ENCODE measurements around the gene ACLY.
A peak's percentile ranks its signal among the peaks of the same experiment; 100 is the strongest.

The ACLY gene

GRCh38 chr17:41918314-41919164 is at the start of gene ACLY:
TSS of gene ACLY (minus strand) at chr17:41918951. CDS start at chr17:41913873, 5,078 bp downstream.
- no peak for TF ChIP-seq JUND (IDR thresholded peaks at IDR 0.05; ENCODE audit: low read depth)
- in situ Hi-C loops (cut with HindIII; ENCODE audit: low pct_unique_long_range_greater_than_20kb, low sequenced_read_pairs), result no loop called here
- peak; percentile 98 to 99 for DNase-seq (ENCODE audit: low read depth in 1 of 2, low spot score in 1 of 2)

- no peak for TF ChIP-seq JUND (IDR thresholded peaks at IDR 0.05; ENCODE audit: low read depth)
- DNase-seq (ENCODE audit: low read depth in 1 of 2, low spot score in 1 of 2), result no peak
- in situ Hi-C loops (cut with HindIII; ENCODE audit: low pct_unique_long_range_greater_than_20kb, low sequenced_read_pairs), result no loop called here
Measured at GRCh38 chr17:41967921-41968578, 49.3 kb upstream of the ACLY start.

- in situ Hi-C loops (cut with HindIII; ENCODE audit: low pct_unique_long_range_greater_than_20kb, low sequenced_read_pairs), result no loop called here
- no peak for TF ChIP-seq JUND (IDR thresholded peaks at IDR 0.05; ENCODE audit: low read depth)
- DNase-seq (ENCODE audit: low read depth in 1 of 2, low spot score in 1 of 2), result no peak
Measured at GRCh38 chr17:41967141-41967920, 48.6 kb upstream of the ACLY start.

- in situ Hi-C loops (cut with HindIII; ENCODE audit: low pct_unique_long_range_greater_than_20kb, low sequenced_read_pairs), result no loop called here
- TF ChIP-seq JUND (IDR thresholded peaks at IDR 0.05; ENCODE audit: low read depth), result no peak
- peak; percentile 93 to 97 for DNase-seq (ENCODE audit: low read depth in 1 of 2, low spot score in 1 of 2)
Measured at GRCh38 chr17:41966463-41967140, 47.9 kb upstream of the ACLY start, which contains the start of gene CNP. TSS of gene CNP (plus strand) at chr17:41966795. CDS start at chr17:41966885, 90 bp downstream.

DNA sequence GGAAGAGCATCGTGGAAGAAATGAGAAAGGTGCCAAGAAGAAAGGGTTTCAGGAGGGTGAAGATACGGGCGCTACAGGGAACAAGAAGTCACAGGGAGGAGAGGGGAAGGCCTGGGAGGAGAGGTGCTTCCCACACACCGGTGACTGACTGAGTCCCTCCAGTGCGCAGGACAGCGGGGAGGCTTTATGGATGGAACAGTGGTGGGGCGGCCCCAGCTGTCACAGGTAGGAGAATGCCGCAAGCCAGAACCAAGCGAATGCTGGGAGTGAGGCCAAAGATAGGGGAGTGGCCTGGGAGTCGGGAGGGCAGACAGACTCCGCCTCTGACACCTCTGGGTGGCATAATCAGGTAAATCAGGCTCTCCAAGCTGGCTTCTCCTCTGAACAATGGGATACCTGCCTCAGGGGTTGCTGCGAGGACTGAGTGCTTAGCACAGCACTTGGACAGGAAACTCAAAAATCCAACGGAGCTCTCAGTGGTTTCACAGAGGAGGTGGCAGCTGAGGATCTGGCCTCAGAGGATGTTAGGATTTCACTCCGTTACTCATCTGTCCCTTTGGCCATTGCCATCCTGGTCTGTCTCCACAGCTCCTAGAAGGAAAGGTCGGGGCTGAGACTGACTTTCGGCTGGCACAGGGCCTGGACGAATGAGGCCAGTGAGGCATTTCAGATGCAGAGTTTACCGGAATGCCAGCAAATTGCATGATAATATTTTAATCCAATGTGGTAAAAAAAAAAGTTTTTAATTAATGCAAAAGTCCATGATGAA is 47.1 kb upstream of the ACLY start:
- in situ Hi-C loops (cut with HindIII; ENCODE audit: low pct_unique_long_range_greater_than_20kb, low sequenced_read_pairs), result no loop called here
- TF ChIP-seq JUND (IDR thresholded peaks at IDR 0.05; ENCODE audit: low read depth), result no peak
- peak; percentile 88 to 98 for DNase-seq (ENCODE audit: low read depth in 1 of 2, low spot score in 1 of 2)

DNA sequence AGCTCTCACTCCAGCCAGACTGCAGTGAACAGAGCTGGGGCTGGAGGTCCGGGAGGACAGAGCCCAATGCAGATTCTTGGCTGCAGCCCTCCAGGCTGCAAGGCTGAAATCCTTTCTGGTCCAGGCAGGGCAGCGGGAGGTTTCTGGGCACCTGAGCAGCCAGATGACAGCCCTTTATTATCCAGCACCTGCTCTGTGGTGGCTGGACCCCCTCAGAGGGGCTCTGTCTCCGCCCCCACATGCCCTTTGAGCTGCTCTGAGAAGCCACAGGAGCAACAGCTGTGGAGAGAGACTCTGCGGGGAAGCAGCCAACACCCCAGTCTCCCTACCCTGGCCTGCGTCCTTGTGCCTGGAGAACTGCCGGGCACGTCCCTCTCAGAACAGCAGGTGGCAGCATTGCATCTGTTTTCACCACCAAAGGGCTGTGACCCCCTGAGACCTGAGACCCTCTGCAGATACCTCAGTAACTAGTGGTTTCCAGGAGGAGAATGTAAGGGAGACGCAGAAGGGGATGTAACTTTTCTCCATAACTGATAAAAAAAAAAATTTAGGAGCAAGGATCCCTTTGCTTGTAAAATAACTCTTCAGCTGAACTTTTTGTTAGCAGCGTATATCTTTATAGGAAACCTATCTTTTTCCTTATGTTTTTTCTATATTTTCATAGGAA is 44.1 kb upstream of the ACLY start:
- no peak for TF ChIP-seq JUND (IDR thresholded peaks at IDR 0.05; ENCODE audit: low read depth)
- in situ Hi-C loops (cut with HindIII; ENCODE audit: low pct_unique_long_range_greater_than_20kb, low sequenced_read_pairs), result no loop called here
- peak; percentile 72 to 82 for DNase-seq (ENCODE audit: low read depth in 1 of 2, low spot score in 1 of 2)

DNA sequence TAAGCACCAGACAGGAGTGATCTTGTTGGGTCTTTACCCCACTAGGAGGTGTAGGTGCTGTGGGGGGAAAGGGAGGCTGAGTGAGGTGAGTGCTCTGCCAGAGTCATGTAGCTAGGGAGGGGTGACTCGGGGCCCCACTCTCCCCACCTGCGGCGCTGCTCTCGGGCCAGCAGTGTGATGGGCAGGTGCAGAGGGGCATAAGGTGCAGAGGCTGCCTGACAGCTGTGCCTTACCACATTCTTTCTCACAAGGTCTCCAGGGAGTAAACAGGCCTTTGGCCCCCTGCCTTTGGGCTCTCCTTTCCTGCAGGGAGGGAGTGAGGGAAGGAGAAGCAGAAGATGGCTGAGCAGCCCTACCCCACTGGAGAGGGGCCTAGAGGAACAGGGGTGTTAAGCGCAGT is 43.4 kb upstream of the ACLY start:
- in situ Hi-C loops (cut with HindIII; ENCODE audit: low pct_unique_long_range_greater_than_20kb, low sequenced_read_pairs), result no loop called here
- TF ChIP-seq JUND (IDR thresholded peaks at IDR 0.05; ENCODE audit: low read depth), result no peak

GRCh38 chr17:41959336-41960095 is 40.8 kb upstream of the ACLY start:
- DNase-seq (ENCODE audit: low read depth in 1 of 2, low spot score in 1 of 2), result peak; percentile 56 to 81
- no peak for TF ChIP-seq JUND (IDR thresholded peaks at IDR 0.05; ENCODE audit: low read depth)
- in situ Hi-C loops (cut with HindIII; ENCODE audit: low pct_unique_long_range_greater_than_20kb, low sequenced_read_pairs), result no loop called here

More for the DNA sequence above, 43.4 kb upstream of the ACLY start:
- no peak for DNase-seq (ENCODE audit: low read depth in 1 of 2, low spot score in 1 of 2)

- no peak for DNase-seq (ENCODE audit: low read depth in 1 of 2, low spot score in 1 of 2)
- TF ChIP-seq JUND (IDR thresholded peaks at IDR 0.05; ENCODE audit: low read depth), result no peak
- in situ Hi-C loops (cut with HindIII; ENCODE audit: low pct_unique_long_range_greater_than_20kb, low sequenced_read_pairs), result no loop called here
Measured at GRCh38 chr17:41959030-41959335, 40.2 kb upstream of the ACLY start.

- in situ Hi-C loops (cut with HindIII; ENCODE audit: low pct_unique_long_range_greater_than_20kb, low sequenced_read_pairs), result no loop called here
- no peak for TF ChIP-seq JUND (IDR thresholded peaks at IDR 0.05; ENCODE audit: low read depth)
- DNase-seq (ENCODE audit: low read depth in 1 of 2, low spot score in 1 of 2), result no peak
Measured at GRCh38 chr17:41957869-41958439, 39.2 kb upstream of the ACLY start.

All from T47D (cell line).